Measurements from ENCODE around the gene THBS3.

DNA sequence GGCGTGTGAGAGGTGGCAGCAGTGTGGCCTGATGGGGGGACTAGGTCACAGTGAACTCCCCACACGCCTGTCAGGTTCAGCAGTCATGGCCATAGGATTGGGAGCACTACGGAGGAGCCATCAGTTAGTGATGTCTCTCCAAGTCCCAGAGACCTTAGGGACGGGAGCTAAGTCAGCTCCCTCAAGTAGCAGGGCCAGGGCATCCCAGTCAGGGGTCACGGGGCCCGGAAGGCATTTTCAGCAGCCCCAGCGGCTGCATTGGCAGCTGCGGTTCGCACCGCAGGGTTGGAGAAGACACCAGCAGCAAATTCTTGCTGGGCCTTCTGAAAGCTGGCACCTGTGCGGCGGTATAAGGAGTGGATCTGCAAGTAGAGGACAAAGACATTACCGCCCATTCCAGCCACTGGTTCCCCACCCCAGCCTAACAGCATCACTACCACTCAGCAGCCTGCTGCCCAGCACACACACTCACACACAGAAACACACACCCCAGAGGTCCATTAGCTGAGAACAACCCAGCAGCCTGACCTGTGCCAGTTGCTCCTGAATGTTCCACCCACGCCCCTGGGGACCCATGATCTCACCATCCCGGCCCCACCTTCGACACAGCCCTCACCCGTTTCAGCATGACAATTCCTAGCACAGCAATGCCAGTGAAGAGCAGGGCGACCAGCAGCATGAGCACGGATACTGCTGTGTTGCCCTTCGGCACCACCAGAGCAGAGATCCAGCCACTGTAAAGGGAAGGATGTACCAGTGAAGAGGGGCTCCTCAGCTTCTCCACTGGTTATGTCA, 48.6 kb upstream of the THBS3 start:
- TF ChIP-seq CTCF (conservative IDR thresholded peaks at IDR 0.05; ENCODE audit: low read length) (no peak), EZH2phosphoT487 (IDR thresholded peaks at IDR 0.05; ENCODE audit: borderline replicate concordance, low read depth, low read length) (no peak)
